Measurements from ENCODE around the gene AMZ2. TPM values are rescaled to one million over a fixed set of nuclear protein-coding genes. Genes with fewer than 3 reads are reported as not detected.
A peak's percentile ranks its signal among the peaks of the same experiment; 100 is the strongest.

The AMZ2 gene
- total and polyA plus RNA-seq, 7 donors = 31.1 to 121 (median 75.3) TPM

DNA sequence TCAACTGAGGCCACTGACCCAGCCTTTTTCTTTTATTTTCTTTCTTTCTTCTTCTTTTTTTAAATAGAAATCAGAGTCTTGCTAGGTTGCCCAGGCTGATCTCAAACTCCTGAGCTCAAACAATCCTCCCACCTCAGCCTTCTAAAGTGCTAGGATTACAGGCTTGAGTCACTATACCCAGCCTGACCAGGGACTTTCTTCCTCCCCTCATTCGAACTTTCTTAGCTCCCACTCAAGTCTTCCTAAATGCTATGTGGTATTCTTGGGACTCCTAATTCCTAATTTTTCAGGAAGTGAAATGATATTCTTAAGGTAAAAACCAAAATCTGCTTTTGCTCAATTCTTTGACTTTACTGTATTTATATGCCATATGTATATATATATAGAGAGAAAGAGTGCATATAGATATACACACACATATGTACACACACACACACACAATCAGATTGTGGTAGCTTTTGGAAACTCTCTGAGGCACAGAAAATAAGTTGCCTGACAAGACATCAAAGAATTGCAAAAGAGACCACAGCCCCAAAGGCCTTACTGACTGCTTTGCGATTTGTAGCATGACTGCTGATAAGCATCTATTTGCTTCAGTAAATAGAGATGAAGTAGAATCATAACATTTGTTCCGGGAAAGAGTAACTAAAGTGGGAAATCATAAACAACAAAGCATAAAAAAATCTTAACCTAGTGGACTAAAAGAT is 9.5 kb upstream of the AMZ2 start:
- Histone ChIP-seq H3K27me3 (ENCODE audit: insufficient read depth in 3 of 3, low read length in 2 of 3) (no peaks in the 10 kb centered on the region), H3K27ac (no peak overlapping the region), H3K36me3 (ENCODE audit: insufficient read depth in 1 of 2, low read depth in 1 of 2) (no peaks in the 10 kb centered on the region), H3K4me1 (peaks cover 3% of the 10 kb centered on the region), H3K9me3 (no peaks in the 10 kb centered on the region), H3K4me3 (no peak overlapping the region)
- WGBS, 3 donors = 68 to 93% (median 70%) methylated on average over 3 of the region's 3 CpGs
- ATAC-seq (no peak), DNase-seq (no peak)
- intact Hi-C loops (cut with DNase I) = no loop called here
- TF ChIP-seq, protein P1, sequence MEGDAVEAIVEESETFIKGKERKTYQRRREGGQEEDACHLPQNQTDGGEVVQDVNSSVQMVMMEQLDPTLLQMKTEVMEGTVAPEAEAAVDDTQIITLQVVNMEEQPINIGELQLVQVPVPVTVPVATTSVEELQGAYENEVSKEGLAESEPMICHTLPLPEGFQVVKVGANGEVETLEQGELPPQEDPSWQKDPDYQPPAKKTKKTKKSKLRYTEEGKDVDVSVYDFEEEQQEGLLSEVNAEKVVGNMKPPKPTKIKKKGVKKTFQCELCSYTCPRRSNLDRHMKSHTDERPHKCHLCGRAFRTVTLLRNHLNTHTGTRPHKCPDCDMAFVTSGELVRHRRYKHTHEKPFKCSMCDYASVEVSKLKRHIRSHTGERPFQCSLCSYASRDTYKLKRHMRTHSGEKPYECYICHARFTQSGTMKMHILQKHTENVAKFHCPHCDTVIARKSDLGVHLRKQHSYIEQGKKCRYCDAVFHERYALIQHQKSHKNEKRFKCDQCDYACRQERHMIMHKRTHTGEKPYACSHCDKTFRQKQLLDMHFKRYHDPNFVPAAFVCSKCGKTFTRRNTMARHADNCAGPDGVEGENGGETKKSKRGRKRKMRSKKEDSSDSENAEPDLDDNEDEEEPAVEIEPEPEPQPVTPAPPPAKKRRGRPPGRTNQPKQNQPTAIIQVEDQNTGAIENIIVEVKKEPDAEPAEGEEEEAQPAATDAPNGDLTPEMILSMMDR (IDR thresholded peaks at IDR 0.05) = no peak

DNA sequence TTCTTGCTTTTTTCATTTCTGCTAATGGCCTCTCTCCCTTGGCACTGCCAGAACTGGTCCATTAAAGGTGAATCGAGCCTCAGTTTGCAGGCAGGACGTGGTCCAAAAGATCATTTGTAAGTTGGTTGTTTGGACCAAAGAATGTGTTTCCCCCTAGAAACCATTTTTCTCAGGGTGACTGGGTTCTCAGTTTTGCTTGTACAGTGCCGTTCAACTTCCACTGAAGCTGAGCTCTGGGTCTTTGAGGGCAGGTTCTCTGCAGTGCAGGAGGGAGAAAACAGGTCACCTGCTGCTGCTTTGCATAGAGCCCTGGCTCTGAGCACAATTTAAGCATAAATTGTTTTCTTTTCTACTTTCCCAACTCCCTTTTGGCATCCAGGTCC is 9.0 kb upstream of the AMZ2 start:
- DNase-seq (no peak), ATAC-seq (no peak)
- TF ChIP-seq, protein P1 (IDR thresholded peaks at IDR 0.05) = no peak
- no peak overlapping the region for H3K27ac ChIP-seq
- H3K9me3 ChIP-seq = no peaks in the 10 kb centered on the region
- H3K27me3 ChIP-seq (ENCODE audit: insufficient read depth in 3 of 3, low read length in 2 of 3) = no peaks in the 10 kb centered on the region
- no peaks in the 10 kb centered on the region for H3K36me3 ChIP-seq (ENCODE audit: insufficient read depth in 1 of 2, low read depth in 1 of 2)
- H3K4me1 ChIP-seq = peaks cover 3% of the 10 kb centered on the region
- intact Hi-C loops (cut with DNase I) = no loop called here
- WGBS, 3 donors = 80 to 83% (median 80%) methylated on average over 3 of the region's 3 CpGs
- H3K4me3 ChIP-seq = no peak overlapping the region

DNA sequence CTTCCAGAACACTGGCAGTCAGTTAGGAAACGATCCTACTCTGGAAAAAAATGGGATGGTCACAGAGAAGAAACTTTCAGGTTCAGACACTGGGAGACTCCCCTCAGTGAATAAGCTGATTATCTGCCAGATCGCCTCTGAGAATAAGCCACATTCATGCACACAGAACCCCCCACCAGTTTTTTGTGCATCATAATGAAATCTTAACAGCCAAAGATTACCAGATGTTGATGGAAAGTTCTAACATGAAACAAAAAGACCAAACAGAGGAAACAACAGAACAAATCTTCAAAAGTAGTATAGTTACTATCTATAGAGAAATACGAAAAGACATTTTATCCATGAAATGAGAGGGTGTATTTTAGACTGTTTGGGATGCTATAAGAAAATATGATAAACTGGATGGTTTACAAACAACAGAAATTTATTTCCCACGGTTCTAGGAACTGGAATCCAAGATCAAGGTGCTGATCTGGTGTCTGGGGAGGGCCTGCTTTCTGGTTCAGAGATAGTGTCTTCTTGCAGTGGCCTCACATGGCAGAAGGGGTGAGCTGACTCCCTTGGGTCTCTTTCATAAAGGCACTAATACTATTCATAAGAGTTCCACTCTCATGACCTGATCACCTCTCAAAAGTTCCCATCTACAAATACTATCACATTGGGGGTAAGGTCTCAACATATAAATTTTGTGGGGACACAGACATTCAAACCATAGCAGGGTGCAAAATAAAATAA is 8.0 kb upstream of the AMZ2 start:
- WGBS, 3 donors = 84 to 93% (median 86%) methylated on average over 4 of the region's 4 CpGs
- ATAC-seq = no peak
- H3K4me1 ChIP-seq = peaks cover 3% of the 10 kb centered on the region
- H3K36me3 ChIP-seq (ENCODE audit: insufficient read depth in 1 of 2, low read depth in 1 of 2) = no peaks in the 10 kb centered on the region
- no peak overlapping the region for H3K4me3 ChIP-seq
- TF ChIP-seq, protein P1 (IDR thresholded peaks at IDR 0.05) = no peak
- H3K9me3 ChIP-seq = no peaks in the 10 kb centered on the region
- no peak for DNase-seq
- intact Hi-C loops (cut with DNase I) = no loop called here
- H3K27me3 ChIP-seq (ENCODE audit: insufficient read depth in 3 of 3, low read length in 2 of 3) = no peaks in the 10 kb centered on the region
- no peak overlapping the region for H3K27ac ChIP-seq

DNA sequence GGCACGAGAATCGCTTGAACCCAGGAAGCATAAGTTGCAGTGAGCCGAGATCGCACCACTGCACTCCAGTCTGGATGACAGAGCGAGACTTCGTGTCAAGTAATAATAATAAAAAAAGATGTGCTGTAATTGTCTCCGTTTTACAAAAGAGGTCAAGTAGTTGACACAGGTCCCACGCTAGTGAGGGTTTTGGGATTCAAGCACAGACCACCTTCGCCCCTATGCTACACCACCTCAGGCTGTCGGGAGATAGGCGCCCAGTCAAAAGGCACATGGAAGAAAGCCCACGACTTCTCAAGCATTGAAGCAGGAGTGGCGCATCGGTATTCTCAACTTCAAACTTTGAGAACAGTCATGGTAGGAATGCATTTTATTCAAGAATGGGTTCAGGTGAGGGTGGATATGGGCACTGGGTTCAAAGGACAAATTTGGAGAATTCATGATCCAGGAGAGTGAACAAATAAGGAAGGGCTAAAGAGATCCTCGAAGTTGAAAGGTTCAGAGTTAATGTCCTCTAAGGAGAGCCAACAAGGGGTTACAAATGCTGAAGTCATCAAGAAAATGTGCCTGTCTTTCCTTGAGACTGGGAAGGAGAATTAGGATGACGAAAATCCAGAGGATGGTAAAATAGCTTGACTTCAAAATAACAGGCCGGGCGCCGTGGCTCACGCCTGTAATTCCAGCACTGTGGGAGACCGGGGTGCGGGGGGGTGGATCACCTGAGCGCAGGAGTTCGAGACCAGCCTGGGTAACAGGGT is 1.4 kb upstream of the AMZ2 start:
- TF ChIP-seq, protein P1 (IDR thresholded peaks at IDR 0.05) = no peak
- no peaks in the 10 kb centered on the region for H3K27me3 ChIP-seq (ENCODE audit: insufficient read depth in 3 of 3, low read length in 2 of 3)
- peak overlapping the region; percentile 85 for H3K4me3 ChIP-seq
- no peak for DNase-seq
- H3K27ac ChIP-seq = peak overlapping the region; percentile 94
- peaks cover 0 to 14% of the 10 kb centered on the region in 2 donors for H3K36me3 ChIP-seq (ENCODE audit: insufficient read depth in 1 of 2, low read depth in 1 of 2)
- intact Hi-C loops (cut with DNase I) = loop anchor here in 1 of 2 donors (5.0 kb wide), 1 partner anchor 39 kb away; no protein-coding TSS in a partner anchor
- 91% methylated on average over 24 of the region's 24 CpGs for WGBS, 3 donors
- H3K9me3 ChIP-seq = no peaks in the 10 kb centered on the region
- ATAC-seq = no peak
- H3K4me1 ChIP-seq = peaks cover 15% of the 10 kb centered on the region
